CD14-positive monocyte (primary cell): ENCODE results near the gene SWT1. TPM values are rescaled to one million over a fixed set of nuclear protein-coding genes. Genes with fewer than 3 reads are reported as not detected.

ENCODE experiments used
- DNase-seq, 3 donors: peaks; one replicate each; pipeline ENCODE4 v3.0.0-alpha.2; 2011 to 2022
- H2AFZ ChIP-seq: 2 replicates; pipeline ENCODE4 v1.6.0; 2012; ENCODE audit warnings: mild to moderate bottlenecking, low read depth, low read length, inconsistent platforms; ENCODE audit not compliant: insufficient read depth, poor library complexity, severe bottlenecking
- H3K27ac ChIP-seq, 2 donors: 1 replicate in 1 of 2; 2 replicates in 1 of 2; pipeline ENCODE4 v1.5.1; 2012 to 2013; ENCODE audit warnings: low read length in 2 of 2, control low read depth in 1 of 2, inconsistent platforms in 1 of 2, low read depth in 1 of 2, mild to moderate bottlenecking in 1 of 2
- H3K27me3 ChIP-seq, 2 donors: one replicate each; pipeline versions ENCODE4 v1.6.0 to v1.6.1; 2011 to 2013; ENCODE audit warnings: low read length in 2 of 2; ENCODE audit not compliant: control insufficient read depth in 2 of 2, insufficient read depth in 2 of 2
- H3K36me3 ChIP-seq, 2 donors: replicated peaks in 1 of 2; 1 replicate in 1 of 2; 2 replicates in 1 of 2; pipeline versions ENCODE4 v1.5.1 to v1.6.1; 2012 to 2013; ENCODE audit warnings: low read length in 2 of 2, control low read depth in 1 of 2, inconsistent platforms in 1 of 2, mild to moderate bottlenecking in 1 of 2; ENCODE audit not compliant: insufficient read depth in 2 of 2, control insufficient read depth in 1 of 2
- H3K4me1 ChIP-seq, 2 donors: 1 replicate in 1 of 2; 2 replicates in 1 of 2; pipeline versions ENCODE4 v1.5.1 to v1.6.1; 2012 to 2013; ENCODE audit warnings: low read length in 2 of 2, control low read depth in 1 of 2, inconsistent platforms in 1 of 2, mild to moderate bottlenecking in 1 of 2, moderate library complexity in 1 of 2; ENCODE audit not compliant: insufficient read depth in 2 of 2, control insufficient read depth in 1 of 2
- H3K4me2 ChIP-seq: replicated peaks from 2 replicates; pipeline ENCODE3; 2012; ENCODE audit warnings: low read length, moderate library complexity, mild to moderate bottlenecking; ENCODE audit not compliant: poor library complexity, severe bottlenecking; ENCODE audit errors: extremely low read depth
- H3K4me3 ChIP-seq, 3 experiments: fragments of 200-600 bp in 1 of 3; sonication (generic) in 1 of 3; replicated peaks in 1 of 3; 1 replicate in 2 of 3; 2 replicates in 1 of 3; pipeline ENCODE4 v1.5.1; 2011 to 2013; ENCODE audit warnings: low read length in 3 of 3, mild to moderate bottlenecking in 3 of 3, control low read depth in 2 of 3, low read depth in 2 of 3, inconsistent platforms in 1 of 3, moderate library complexity in 1 of 3
- H3K79me2 ChIP-seq: 2 replicates; pipeline ENCODE4 v1.6.0; 2012; ENCODE audit warnings: mild to moderate bottlenecking, control low read depth, inconsistent platforms, low read length, moderate library complexity; ENCODE audit not compliant: insufficient read depth
- H3K9ac ChIP-seq: 2 replicates; pipeline ENCODE4 v1.6.0; 2017; ENCODE audit warnings: low read length, mild to moderate bottlenecking; ENCODE audit not compliant: insufficient read depth, poor library complexity, severe bottlenecking
- H3K9me3 ChIP-seq, 2 donors: replicated peaks in 1 of 2; 1 replicate in 1 of 2; 2 replicates in 1 of 2; pipeline versions ENCODE4 v1.5.1 to v1.6.1; 2012 to 2013; ENCODE audit warnings: low read length in 2 of 2, control low read depth in 1 of 2; ENCODE audit not compliant: control insufficient read depth in 1 of 2, insufficient read depth in 1 of 2
- H4K20me1 ChIP-seq: 2 replicates; pipeline ENCODE4 v1.6.0; 2012; ENCODE audit warnings: mild to moderate bottlenecking, low read length, control low read depth, moderate library complexity; ENCODE audit not compliant: insufficient read depth
- H3K27ac Mint-ChIP-seq, 7 donors: one replicate each; pipeline ENCODE4 v1.8.0; 2020; ENCODE audit warnings: mild to moderate bottlenecking in 7 of 7, mixed read lengths in 7 of 7, moderate library complexity in 6 of 7, inconsistent platforms in 2 of 7
- H3K27me3 Mint-ChIP-seq, 3 donors: one replicate each; pipeline ENCODE4 v1.8.0; 2021 to 2022; ENCODE audit warnings: low read depth in 3 of 3, mild to moderate bottlenecking in 3 of 3, mixed read lengths in 3 of 3, moderate library complexity in 3 of 3, inconsistent platforms in 1 of 3
- H3K36me3 Mint-ChIP-seq, 2 donors: one replicate each; pipeline ENCODE4 v1.8.0; 2020; ENCODE audit warnings: mixed read lengths in 2 of 2, inconsistent platforms in 1 of 2, mild to moderate bottlenecking in 1 of 2
- H3K4me1 Mint-ChIP-seq: one replicate; pipeline ENCODE4 v1.8.0; 2020; ENCODE audit warnings: mild to moderate bottlenecking, mixed read lengths
- H3K4me3 Mint-ChIP-seq, 2 donors: one replicate each; pipeline ENCODE4 v1.8.0; 2020; ENCODE audit warnings: mild to moderate bottlenecking in 2 of 2, mixed read lengths in 2 of 2, moderate library complexity in 1 of 2
- H3K9me3 Mint-ChIP-seq, 7 donors: one replicate each; pipeline ENCODE4 v1.8.0; 2020 to 2022; ENCODE audit warnings: mixed read lengths in 7 of 7, mild to moderate bottlenecking in 6 of 7, moderate library complexity in 6 of 7, inconsistent platforms in 2 of 7
- WGBS: methylation state at CpG from one replicate; pipeline ENCODE4 v1.1.5; 2013; ENCODE audit warnings: missing lambda C conversion rate; ENCODE audit not compliant: insufficient coverage; 5-methylcytosine and 5-hydroxymethylcytosine counted together
- intact Hi-C, 2 donors: fragments of 100-400 bp; cut with micrococcal nuclease; formaldehyde crosslinking; loops; one replicate each; pipeline versions ENCODE4 v1.15.0 to v1.15.1; 2023
- polyA plus RNA-seq, 3 donors: library from polyadenylated mRNA; depleted of rRNA in 1 of 3; unstranded in 2 of 3; stranded (reverse) in 1 of 3; fragments of 300-500 nt in 2 of 3; fragments of >200 nt in 1 of 3; fragmentation: Illumina TruSeq in 2 of 3; gene quantifications; 1 replicate in 2 of 3; 2 replicates in 1 of 3; pipeline ENCODE4 v1.2.3, GENCODE V29; 2012 to 2021
- TF ChIP-seq, protein P1 (sequence below): fragments of 200-600 bp; IDR thresholded peaks from one replicate; pipeline ENCODE4 v1.8.0; 2022; ENCODE audit warnings: antibody characterized with exemption, mild to moderate bottlenecking

Gene SWT1
- polyA plus RNA-seq, 3 donors, result 0.89 to 2.8 (median 1.7) TPM

DNA sequence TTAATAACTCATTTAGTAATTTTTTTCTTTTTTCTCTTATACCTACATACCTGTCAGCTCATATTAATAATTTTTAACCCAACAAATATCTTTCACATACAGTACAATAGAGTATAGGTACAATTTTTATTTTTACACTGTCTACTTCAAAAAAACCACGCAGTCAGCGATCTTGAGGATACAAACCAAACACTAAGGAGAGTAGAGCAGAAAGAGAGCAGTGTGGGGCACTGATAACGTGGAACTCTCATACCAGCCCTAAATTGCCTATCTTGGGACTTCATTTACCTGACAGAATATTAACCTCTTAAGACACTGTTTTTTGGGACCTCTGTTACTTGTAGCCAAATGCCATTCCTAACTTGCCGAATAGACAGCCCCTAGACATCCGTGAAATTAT is 5.8 kb upstream of the SWT1 start:
- Histone ChIP-seq H3K9ac (no peak overlapping the region), H4K20me1 (no peaks in the 10 kb centered on the region), H3K27ac (no peak overlapping the region), H3K4me1 (peaks cover 17 to 37% of the 10 kb centered on the region in 2 donors), H3K4me3 (no peak overlapping the region), H3K4me2 (no peak overlapping the region), H3K36me3 (peaks cover 45 to 56% of the 10 kb centered on the region in 2 donors), H3K9me3 (no peaks in the 10 kb centered on the region), H2AFZ (no peak overlapping the region), H3K79me2 (peaks cover 30% of the 10 kb centered on the region), H3K27me3 (no peaks in the 10 kb centered on the region)
- Mint-ChIP-seq H3K36me3 (peaks cover 31 to 42% of the 10 kb centered on the region in 2 donors), H3K4me3 (no peak overlapping the region), H3K27ac (no peak overlapping the region), H3K9me3 (peaks cover 0 to under 1% (median 0%) of the 10 kb centered on the region in 7 donors), H3K27me3 (no peaks in the 10 kb centered on the region), H3K4me1 (peaks cover 38% of the 10 kb centered on the region)
- no peak for DNase-seq
- no CpG with 5 or more reads among the region's 5 CpGs for WGBS
- intact Hi-C loops, result loop anchor here in 1 of 2 donors (10.0 kb wide), 2 partner anchors 164 to 1224 kb away; partner anchors contain the start of genes IVNS1ABP, ODR4 and TPR
- TF ChIP-seq, protein P1, sequence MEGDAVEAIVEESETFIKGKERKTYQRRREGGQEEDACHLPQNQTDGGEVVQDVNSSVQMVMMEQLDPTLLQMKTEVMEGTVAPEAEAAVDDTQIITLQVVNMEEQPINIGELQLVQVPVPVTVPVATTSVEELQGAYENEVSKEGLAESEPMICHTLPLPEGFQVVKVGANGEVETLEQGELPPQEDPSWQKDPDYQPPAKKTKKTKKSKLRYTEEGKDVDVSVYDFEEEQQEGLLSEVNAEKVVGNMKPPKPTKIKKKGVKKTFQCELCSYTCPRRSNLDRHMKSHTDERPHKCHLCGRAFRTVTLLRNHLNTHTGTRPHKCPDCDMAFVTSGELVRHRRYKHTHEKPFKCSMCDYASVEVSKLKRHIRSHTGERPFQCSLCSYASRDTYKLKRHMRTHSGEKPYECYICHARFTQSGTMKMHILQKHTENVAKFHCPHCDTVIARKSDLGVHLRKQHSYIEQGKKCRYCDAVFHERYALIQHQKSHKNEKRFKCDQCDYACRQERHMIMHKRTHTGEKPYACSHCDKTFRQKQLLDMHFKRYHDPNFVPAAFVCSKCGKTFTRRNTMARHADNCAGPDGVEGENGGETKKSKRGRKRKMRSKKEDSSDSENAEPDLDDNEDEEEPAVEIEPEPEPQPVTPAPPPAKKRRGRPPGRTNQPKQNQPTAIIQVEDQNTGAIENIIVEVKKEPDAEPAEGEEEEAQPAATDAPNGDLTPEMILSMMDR, result no peak

DNA sequence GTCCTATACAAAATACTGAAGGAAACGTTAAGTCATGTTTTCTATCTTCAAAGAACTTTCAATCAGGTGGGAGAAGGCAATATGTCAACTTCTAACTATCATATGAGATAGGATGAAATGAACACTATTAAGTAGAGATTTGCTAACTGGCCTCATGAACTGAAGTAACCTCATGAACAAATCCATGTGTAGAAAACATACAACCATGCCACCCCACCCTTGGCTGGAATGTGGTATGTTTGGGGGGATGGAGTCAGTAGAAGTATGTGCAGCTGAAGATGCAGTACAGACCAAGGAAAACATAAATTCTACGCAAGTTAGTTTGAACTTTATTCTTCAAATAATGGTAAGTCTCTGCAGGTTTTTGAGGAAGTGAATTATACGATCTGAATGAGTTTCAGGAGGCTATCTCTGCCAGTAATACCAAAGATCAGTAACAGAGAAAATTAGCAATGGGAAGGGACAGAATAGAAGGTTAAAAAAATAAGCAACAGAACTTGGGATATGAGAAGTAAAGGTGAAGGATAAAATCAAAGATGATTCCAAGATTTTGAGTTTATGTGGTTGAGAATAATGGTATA is 4.7 kb upstream of the SWT1 start:
- H3K4me3 ChIP-seq, result no peak overlapping the region
- H3K27ac Mint-ChIP-seq, result peak overlapping the region in 4 of 7 donors; percentile 1 to 22 (median 12)
- H3K4me2 ChIP-seq, result no peak overlapping the region
- H4K20me1 ChIP-seq, result no peaks in the 10 kb centered on the region
- no peaks in the 10 kb centered on the region for H3K27me3 ChIP-seq
- peaks cover 0 to 2% (median 0%) of the 10 kb centered on the region in 7 donors for H3K9me3 Mint-ChIP-seq
- H3K27ac ChIP-seq, result peak overlapping the region in 1 of 2 donors; percentile 2
- H3K4me1 ChIP-seq, result peaks cover 17 to 37% of the 10 kb centered on the region in 2 donors
- TF ChIP-seq, protein P1, result no peak
- H3K36me3 Mint-ChIP-seq, result peaks cover 27 to 37% of the 10 kb centered on the region in 2 donors
- H3K4me3 Mint-ChIP-seq, result peak overlapping the region; percentile 0 to 47
- peaks cover 34% of the 10 kb centered on the region for H3K79me2 ChIP-seq
- H3K27me3 Mint-ChIP-seq, result no peaks in the 10 kb centered on the region
- no peak overlapping the region for H2AFZ ChIP-seq
- H3K9me3 ChIP-seq, result no peaks in the 10 kb centered on the region
- H3K9ac ChIP-seq, result no peak overlapping the region
- no CpG with 5 or more reads among the region's 3 CpGs for WGBS
- intact Hi-C loops, result loop anchor here in 1 of 2 donors (10.0 kb wide), 2 partner anchors 163 to 1223 kb away; partner anchors contain the start of genes IVNS1ABP, ODR4 and TPR
- DNase-seq, result no peak
- peaks cover 38% of the 10 kb centered on the region for H3K4me1 Mint-ChIP-seq
- peaks cover 36 to 45% of the 10 kb centered on the region in 2 donors for H3K36me3 ChIP-seq
